Activated T-helper 2 cell treated with anti-CD3 and anti-CD28 coated beads, Interferon-gamma antibody, Interleukin-2, Interleukin-4, amounts not matched to agents 10 μg/mL and 5 μg/mL and 100 μg/mL, durations not matched to agents 14 hours and 24 hours and 36 hours (primary cell): ENCODE data around the gene FARS2. TPM values are rescaled to one million over a fixed set of nuclear protein-coding genes. Genes with fewer than 3 reads are reported as not detected.

Experiments
- DNase-seq: peaks from one replicate; pipeline ENCODE4 v3.0.0; 2021; ENCODE audit warnings: low spot score
- H3K27ac Mint-ChIP-seq: one replicate; pipeline ENCODE4 v1.8.0; 2021; ENCODE audit warnings: mixed read lengths
- H3K27me3 Mint-ChIP-seq: one replicate; pipeline ENCODE4 v1.8.0; 2021; ENCODE audit warnings: low read depth, mixed read lengths
- H3K36me3 Mint-ChIP-seq: one replicate; pipeline ENCODE4 v1.8.0; 2021; ENCODE audit warnings: low read depth, mixed read lengths
- H3K4me1 Mint-ChIP-seq: one replicate; pipeline ENCODE4 v1.8.0; 2021; ENCODE audit warnings: low read depth, mixed read lengths
- H3K4me3 Mint-ChIP-seq: one replicate; pipeline ENCODE4 v1.8.0; 2021; ENCODE audit warnings: low read depth, mild to moderate bottlenecking, moderate library complexity, mixed read lengths
- H3K9me3 Mint-ChIP-seq: one replicate; pipeline ENCODE4 v1.8.0; 2021; ENCODE audit warnings: mixed read lengths
- intact Hi-C: fragments of 100-400 bp; cut with micrococcal nuclease; formaldehyde crosslinking; loops from one replicate; pipeline ENCODE4 v1.15.1; 2023
- total RNA-seq: library from RNA; stranded (reverse); gene quantifications from 2 replicates; pipeline ENCODE4 v1.2.3, GENCODE V29; 2022

Gene FARS2
- total RNA-seq, 1 donor from 2014 or later, result 19.7 TPM

DNA sequence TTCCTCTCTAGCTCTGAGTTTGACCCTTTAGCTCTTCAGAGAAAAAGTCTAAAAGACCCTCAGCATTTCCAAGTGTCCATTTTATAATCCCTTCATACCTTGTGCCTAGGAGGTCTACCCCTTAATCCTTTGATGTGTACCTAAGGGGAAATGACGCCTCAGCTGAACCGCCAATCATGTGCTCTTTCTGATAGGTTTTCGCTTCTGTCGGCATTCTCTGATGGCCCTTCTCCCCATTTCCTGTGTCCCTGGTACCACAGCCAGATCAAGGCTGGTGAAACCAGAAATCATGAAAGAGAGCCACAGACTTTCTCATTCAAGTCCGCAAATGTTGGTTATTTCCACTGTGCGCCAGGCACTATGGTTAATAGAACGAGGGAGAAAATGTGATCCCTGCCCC, 333.9 kb downstream of the FARS2 start:
- Mint-ChIP-seq H3K27ac (no peak overlapping the region), H3K4me3 (no peak overlapping the region), H3K27me3 (no peaks in the 10 kb centered on the region), H3K4me1 (no peaks in the 10 kb centered on the region), H3K9me3 (no peaks in the 10 kb centered on the region), H3K36me3 (no peaks in the 10 kb centered on the region)
- DNase-seq, result no peak
- intact Hi-C loops, result no loop called here

DNA sequence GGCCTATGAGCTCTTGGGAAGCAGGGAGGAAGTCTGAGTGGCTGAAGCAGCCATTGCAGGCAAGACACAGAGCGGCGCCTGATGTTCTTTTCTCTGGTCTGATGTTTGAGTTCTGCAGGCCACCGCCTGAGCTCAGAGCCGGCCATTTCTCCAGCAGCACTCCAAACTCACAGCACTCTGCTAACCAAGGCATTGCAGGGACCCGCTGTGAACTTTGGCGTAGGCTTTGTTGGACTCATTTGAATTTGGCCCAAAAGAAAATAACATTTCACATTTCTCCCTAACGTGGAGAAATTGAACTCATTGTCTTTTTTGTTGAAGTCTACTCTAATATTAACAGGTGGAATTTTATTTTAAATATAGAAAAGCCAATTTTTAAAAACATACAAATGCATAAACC, 336.1 kb downstream of the FARS2 start:
- H3K27me3 Mint-ChIP-seq, result no peaks in the 10 kb centered on the region
- intact Hi-C loops, result no loop called here
- H3K27ac Mint-ChIP-seq, result no peak overlapping the region
- H3K4me3 Mint-ChIP-seq, result no peak overlapping the region
- no peak for DNase-seq
- H3K4me1 Mint-ChIP-seq, result no peaks in the 10 kb centered on the region
- H3K36me3 Mint-ChIP-seq, result no peaks in the 10 kb centered on the region
- H3K9me3 Mint-ChIP-seq, result no peaks in the 10 kb centered on the region

DNA sequence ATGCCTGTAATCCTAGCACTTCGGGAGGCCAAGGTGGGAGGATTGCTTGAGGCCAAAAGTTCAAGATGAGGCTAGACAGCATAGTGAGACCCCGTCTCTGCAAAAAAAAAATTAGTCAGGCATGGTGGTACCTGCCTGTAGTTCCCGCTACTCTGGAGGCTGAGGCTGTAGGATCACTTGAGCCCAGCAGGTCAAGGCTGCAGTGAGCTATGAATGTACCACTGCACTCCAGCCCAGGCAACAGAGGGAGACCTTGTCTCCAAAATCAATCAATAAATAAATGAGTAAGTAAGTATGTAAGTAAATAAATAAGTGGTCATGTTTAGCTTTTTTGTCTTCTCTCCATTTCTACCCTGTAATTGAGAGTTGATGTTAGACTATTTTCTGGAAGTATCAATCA, 336.8 kb downstream of the FARS2 start:
- DNase-seq, result no peak
- Mint-ChIP-seq H3K27me3 (no peaks in the 10 kb centered on the region), H3K4me3 (no peak overlapping the region), H3K9me3 (no peaks in the 10 kb centered on the region), H3K4me1 (no peaks in the 10 kb centered on the region), H3K27ac (no peak overlapping the region), H3K36me3 (no peaks in the 10 kb centered on the region)
- intact Hi-C loops, result no loop called here

DNA sequence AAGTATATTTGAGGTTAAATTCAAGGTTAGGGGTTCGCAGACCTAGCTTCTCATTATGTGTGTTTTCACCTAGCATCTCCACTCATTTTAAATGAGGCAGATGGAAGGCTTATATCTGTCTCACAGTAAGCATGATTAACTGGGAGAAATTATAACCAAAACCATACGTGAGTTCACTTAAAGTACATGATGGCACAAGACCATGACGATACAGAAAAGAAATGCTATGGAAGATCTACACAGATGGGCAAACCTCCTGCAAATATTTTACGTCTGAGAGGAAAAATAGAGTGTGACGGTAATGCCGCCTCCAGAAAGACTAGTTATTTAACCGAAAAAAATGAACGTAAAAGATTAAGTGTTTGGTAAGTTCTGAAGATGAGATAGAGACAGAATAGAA, 337.8 kb downstream of the FARS2 start:
- H3K27ac Mint-ChIP-seq, result no peak overlapping the region
- no peaks in the 10 kb centered on the region for H3K9me3 Mint-ChIP-seq
- H3K27me3 Mint-ChIP-seq, result no peaks in the 10 kb centered on the region
- no peaks in the 10 kb centered on the region for H3K4me1 Mint-ChIP-seq
- intact Hi-C loops, result no loop called here
- H3K36me3 Mint-ChIP-seq, result no peaks in the 10 kb centered on the region
- no peak overlapping the region for H3K4me3 Mint-ChIP-seq
- no peak for DNase-seq

DNA sequence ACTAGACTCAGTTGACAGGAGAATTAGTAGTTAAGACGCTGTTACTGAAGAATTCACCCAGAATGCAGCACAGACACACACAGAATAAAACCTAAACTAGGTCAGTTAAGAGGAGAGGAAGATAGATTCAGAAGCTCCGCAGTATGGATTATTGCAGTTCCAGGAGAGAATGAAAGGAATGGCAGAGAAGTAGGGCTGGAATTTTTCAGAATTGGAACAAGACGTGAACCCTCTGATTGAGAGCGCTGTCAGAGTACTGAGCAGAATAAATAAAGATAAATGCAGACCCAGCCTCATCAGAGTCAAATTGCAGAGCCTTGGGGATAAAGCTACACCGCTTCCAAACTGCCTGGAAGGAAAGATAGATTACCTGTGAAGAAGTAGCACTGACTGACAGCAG, 344.6 kb downstream of the FARS2 start:
- Mint-ChIP-seq H3K27me3 (no peaks in the 10 kb centered on the region), H3K9me3 (no peaks in the 10 kb centered on the region), H3K27ac (no peak overlapping the region), H3K36me3 (no peaks in the 10 kb centered on the region), H3K4me3 (no peak overlapping the region), H3K4me1 (peaks cover 3% of the 10 kb centered on the region)
- intact Hi-C loops, result no loop called here
- DNase-seq, result no peak

DNA sequence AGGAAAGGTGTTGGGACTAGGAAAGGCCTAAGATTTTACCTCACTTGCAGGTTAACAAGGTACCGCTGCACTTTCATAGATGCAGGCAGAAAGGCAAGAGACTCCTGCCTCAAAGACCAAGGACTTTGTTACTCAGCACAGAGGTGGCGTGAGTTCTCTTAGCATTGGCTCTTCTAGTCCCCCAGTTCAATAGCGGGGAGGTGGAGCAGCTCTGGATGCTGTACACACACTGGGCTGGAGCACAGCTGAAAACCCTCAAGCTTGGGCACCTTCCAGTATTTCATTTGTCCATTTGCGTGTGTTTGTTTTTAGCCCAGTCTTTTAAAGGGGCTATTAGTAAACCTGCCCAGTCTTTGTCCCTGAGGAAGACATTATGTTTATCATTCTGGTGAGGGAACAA, 345.2 kb downstream of the FARS2 start:
- Mint-ChIP-seq H3K27me3 (no peaks in the 10 kb centered on the region), H3K9me3 (no peaks in the 10 kb centered on the region), H3K36me3 (no peaks in the 10 kb centered on the region), H3K4me3 (no peak overlapping the region), H3K4me1 (peaks cover 3% of the 10 kb centered on the region), H3K27ac (no peak overlapping the region)
- no peak for DNase-seq
- intact Hi-C loops, result no loop called here

DNA sequence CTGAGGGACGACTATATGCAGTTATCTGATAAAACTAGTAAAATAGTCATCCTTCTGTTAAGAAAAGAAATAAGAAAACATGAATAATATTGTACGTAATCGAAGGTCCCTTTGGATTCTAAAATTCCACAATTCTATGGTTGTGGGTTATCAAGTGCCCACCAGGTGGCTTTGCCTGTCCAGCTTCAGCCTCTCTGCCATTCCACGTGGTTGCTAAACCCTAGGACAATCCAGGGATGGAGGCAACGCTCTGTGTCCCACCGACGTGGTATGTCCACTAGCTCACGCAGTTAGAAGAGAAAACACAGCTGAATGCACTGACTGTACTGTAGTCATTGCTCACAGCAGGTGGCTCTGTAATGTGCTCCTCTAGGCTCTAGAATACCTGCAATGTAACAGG, 349.3 kb downstream of the FARS2 start:
- no peak for DNase-seq
- no peak overlapping the region for H3K27ac Mint-ChIP-seq
- H3K36me3 Mint-ChIP-seq, result peaks cover 9% of the 10 kb centered on the region
- H3K27me3 Mint-ChIP-seq, result no peaks in the 10 kb centered on the region
- no peak overlapping the region for H3K4me3 Mint-ChIP-seq
- peaks cover 3% of the 10 kb centered on the region for H3K4me1 Mint-ChIP-seq
- no peaks in the 10 kb centered on the region for H3K9me3 Mint-ChIP-seq
- intact Hi-C loops, result no loop called here

DNA sequence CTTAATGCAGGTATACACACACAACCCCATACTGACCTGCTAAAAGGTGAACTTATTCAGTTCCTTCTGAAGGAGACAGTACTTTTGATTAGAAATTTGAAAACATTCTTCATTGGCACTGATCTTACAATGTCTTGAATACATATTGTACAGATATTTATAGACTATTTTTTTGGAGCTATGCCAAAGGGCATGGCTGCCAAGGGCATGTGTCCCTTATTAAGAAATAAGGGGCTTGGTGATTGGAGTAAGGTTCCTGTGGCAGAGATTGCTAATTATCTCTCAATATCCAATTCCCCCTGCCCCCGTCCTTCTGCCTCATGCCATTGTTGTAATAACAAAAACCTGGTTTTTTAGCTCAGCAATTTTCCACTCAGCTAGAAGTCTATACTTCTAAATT, 355.9 kb downstream of the FARS2 start:
- H3K27me3 Mint-ChIP-seq, result no peaks in the 10 kb centered on the region
- H3K4me3 Mint-ChIP-seq, result no peak overlapping the region
- H3K9me3 Mint-ChIP-seq, result no peaks in the 10 kb centered on the region
- DNase-seq, result no peak
- no peak overlapping the region for H3K27ac Mint-ChIP-seq
- peaks cover 18% of the 10 kb centered on the region for H3K36me3 Mint-ChIP-seq
- peaks cover 13% of the 10 kb centered on the region for H3K4me1 Mint-ChIP-seq
- intact Hi-C loops, result no loop called here

DNA sequence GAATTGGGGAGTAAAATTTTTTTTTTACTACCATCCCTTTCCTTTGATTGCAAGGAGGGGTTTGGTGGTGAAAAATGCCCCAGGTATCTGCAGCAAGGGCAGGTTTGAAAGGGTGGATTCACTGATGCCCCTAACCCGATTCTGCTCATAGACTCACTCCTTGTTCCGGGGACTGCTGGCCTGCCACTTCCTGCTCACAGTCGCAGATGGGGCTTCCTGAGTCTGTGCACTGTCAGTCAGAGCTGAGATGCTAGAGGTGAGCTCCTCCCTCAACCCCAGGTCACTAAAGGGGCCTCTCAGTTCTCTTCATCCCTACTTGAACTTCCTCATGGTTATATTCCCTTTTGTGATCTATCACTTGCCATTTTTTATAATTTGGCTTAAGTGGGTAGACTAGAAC, 357.9 kb downstream of the FARS2 start:
- Mint-ChIP-seq H3K4me3 (no peak overlapping the region), H3K36me3 (peaks cover 18% of the 10 kb centered on the region), H3K27me3 (no peaks in the 10 kb centered on the region), H3K27ac (no peak overlapping the region), H3K4me1 (peaks cover 13% of the 10 kb centered on the region), H3K9me3 (no peaks in the 10 kb centered on the region)
- intact Hi-C loops, result no loop called here
- no peak for DNase-seq

DNA sequence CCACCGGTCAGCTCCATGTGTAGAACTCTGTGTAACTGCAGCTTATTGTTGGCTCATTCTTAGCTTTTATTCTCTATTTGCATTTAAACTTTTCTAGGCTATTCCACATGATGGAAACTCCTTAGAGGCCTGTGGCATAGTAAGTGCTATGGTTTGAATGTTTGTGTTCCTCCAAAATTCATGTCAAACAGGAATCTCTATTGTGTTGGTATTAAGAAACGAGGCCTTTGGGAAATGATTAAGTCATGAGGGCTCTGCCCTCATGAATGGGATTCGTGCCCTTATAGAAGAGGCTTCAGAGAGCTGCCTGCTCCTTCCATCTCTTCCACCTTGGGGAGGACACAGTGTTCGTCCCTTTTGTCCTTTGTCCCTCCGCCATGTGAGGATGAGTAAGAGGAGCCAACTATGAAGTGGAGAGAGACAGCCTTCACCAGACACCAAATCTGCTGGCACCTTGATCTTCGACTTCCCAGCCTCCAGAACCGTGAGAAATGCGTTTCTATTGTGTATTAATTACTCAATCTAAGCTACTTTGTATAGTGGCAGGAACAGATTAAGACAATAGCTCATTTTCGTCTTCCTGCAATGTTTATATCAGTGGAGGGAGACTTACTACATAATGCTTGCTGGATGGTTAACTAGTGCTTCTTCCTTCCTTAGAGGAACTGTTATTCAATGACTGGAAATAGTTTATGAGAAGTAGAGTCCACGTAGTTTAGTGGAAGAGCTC, 361.1 kb downstream of the FARS2 start:
- Mint-ChIP-seq H3K9me3 (no peaks in the 10 kb centered on the region), H3K27me3 (no peaks in the 10 kb centered on the region), H3K4me1 (peaks cover 24% of the 10 kb centered on the region), H3K27ac (no peak overlapping the region), H3K36me3 (peaks cover 9% of the 10 kb centered on the region), H3K4me3 (no peak overlapping the region)
- intact Hi-C loops, result no loop called here
- no peak for DNase-seq

DNA sequence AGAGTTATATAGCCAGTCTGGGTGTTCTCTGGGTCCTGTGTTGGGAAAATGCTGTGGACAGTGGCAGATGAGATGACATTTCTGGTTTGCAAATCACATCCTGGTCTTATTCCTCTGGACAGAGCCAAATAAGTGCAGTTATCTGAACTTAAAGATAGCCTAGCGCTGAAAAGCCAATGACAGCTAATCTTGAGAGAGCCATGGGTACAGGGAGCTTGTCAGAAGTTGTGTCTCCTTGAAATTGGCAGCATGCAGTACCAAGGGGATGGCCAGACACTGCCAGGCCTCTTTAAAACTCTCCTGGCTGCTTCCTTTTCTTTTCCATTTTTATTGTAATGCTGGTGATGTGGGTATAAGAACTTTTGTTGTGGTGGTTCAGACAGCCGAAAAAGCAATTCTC, 362.5 kb downstream of the FARS2 start:
- H3K27ac Mint-ChIP-seq, result no peak overlapping the region
- H3K4me1 Mint-ChIP-seq, result peaks cover 26% of the 10 kb centered on the region
- H3K36me3 Mint-ChIP-seq, result peaks cover 7% of the 10 kb centered on the region
- H3K9me3 Mint-ChIP-seq, result no peaks in the 10 kb centered on the region
- no peaks in the 10 kb centered on the region for H3K27me3 Mint-ChIP-seq
- no peak overlapping the region for H3K4me3 Mint-ChIP-seq
- no peak for DNase-seq
- intact Hi-C loops, result no loop called here

DNA sequence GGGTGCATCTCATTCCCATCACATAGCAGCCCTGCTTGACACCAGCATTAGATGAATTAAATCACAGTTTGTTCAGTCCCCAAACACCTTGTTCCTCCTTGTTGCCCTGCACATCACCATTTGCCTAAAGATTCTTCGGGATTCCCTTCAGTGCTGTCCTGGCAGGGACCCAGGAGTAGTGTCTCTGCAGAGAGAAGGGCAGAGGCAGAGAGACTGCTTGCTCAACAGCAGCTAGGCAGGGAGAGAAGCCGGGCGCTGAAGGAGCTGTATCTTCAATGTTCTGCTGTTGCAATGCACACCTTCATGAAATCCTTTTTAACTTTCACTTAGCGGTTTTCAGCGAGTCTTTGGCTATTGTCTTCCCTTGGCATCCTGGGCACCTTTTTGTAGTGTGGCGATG, 362.9 kb downstream of the FARS2 start:
- Mint-ChIP-seq H3K36me3 (peaks cover 4% of the 10 kb centered on the region), H3K27ac (no peak overlapping the region), H3K9me3 (no peaks in the 10 kb centered on the region), H3K4me1 (peaks cover 23% of the 10 kb centered on the region), H3K4me3 (no peak overlapping the region), H3K27me3 (no peaks in the 10 kb centered on the region)
- intact Hi-C loops, result no loop called here
- DNase-seq, result no peak

DNA sequence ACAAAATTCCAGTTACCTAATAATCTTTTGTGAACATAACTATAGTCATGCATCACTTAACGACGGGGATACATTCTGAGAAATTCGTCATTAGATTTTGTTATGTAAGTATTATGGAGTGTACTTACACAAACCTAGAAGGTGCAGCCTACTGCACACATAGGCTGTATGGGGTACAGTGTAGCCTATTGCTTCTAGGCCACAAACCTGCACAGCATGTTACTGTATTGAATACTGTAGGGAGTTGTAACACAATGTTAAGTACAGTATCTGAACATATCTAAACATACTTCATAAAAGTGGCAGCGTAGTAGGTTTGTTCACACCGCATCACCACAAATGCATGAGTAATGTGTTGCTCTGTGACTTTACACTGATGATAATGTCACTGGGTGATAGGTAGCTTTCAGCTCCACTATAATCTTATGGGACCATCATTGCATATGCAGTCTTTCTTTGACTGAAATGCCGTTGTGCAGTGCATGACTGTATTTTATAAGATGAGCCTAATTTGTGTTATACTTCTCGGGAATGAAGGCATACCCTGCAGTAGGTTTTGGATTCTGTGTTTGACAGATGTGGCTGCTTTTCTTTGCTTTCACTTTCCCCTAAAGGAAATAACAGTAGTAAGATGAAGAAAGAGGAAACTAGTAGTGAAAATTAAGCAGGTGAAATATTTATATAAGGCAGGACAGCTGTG, 365.6 kb downstream of the FARS2 start:
- DNase-seq, result no peak

More for the DNA sequence above, 365.6 kb downstream of the FARS2 start:
- peak overlapping the region; percentile 72 for H3K27ac Mint-ChIP-seq
- no peaks in the 10 kb centered on the region for H3K9me3 Mint-ChIP-seq
- H3K36me3 Mint-ChIP-seq, result no peaks in the 10 kb centered on the region
- intact Hi-C loops, result loop anchor here (1.0 kb wide), 1 partner anchor 110 kb away; no protein-coding TSS in a partner anchor
- H3K27me3 Mint-ChIP-seq, result no peaks in the 10 kb centered on the region
- H3K4me1 Mint-ChIP-seq, result peaks cover 16% of the 10 kb centered on the region
- peak overlapping the region; percentile 49 for H3K4me3 Mint-ChIP-seq
